Measurements from ENCODE around the gene CNFN. TPM values are rescaled to one million over a fixed set of nuclear protein-coding genes. Genes with fewer than 3 reads are reported as not detected.

The CNFN gene
- total RNA-seq, 2 donors from 2014 or later = not detected

GRCh38 chr19:42349378-42350107 is 40.6 kb downstream of the CNFN start:
- ATAC-seq = no peak
- intact Hi-C loops (cut with DNase I) = no loop called here
- no peaks in the 10 kb centered on the region for H3K9me3 ChIP-seq
- H3K4me1 ChIP-seq = no peaks in the 10 kb centered on the region
- H3K4me3 ChIP-seq = no peak overlapping the region
- no peaks in the 10 kb centered on the region for H3K27me3 ChIP-seq
- 93 to 94% methylated on average over 8 to 14 of the region's 14 CpGs for WGBS, 2 donors
- no peak for DNase-seq
- H3K27ac ChIP-seq = no peak overlapping the region
- TF ChIP-seq CTCF (IDR thresholded peaks at IDR 0.05) = no peak
- no peak for TF ChIP-seq POLR2A (IDR thresholded peaks at IDR 0.05)
- H3K36me3 ChIP-seq (replicated peaks in 1 of 2; ENCODE audit: insufficient read depth in 1 of 2, low read depth in 2 of 2) = no peaks in the 10 kb centered on the region

- Histone ChIP-seq H3K4me1 (no peaks in the 10 kb centered on the region), H3K9me3 (no peaks in the 10 kb centered on the region), H3K27ac (no peak overlapping the region), H3K36me3 (replicated peaks in 1 of 2; ENCODE audit: insufficient read depth in 1 of 2, low read depth in 2 of 2) (no peaks in the 10 kb centered on the region), H3K4me3 (no peak overlapping the region), H3K27me3 (no peaks in the 10 kb centered on the region)
- no peak for ATAC-seq
- no peak for TF ChIP-seq CTCF (IDR thresholded peaks at IDR 0.05)
- no peak for TF ChIP-seq POLR2A (IDR thresholded peaks at IDR 0.05)
- DNase-seq = no peak
- WGBS, 2 donors = 96 to 97% methylated on average over 11 to 14 of the region's 14 CpGs
- intact Hi-C loops (cut with DNase I) = no loop called here
These were observed 41.9 kb downstream of the CNFN start for GRCh38 chr19:42348211-42348610.

GRCh38 chr19:42345191-42345812 is 44.8 kb downstream of the CNFN start:
- Histone ChIP-seq H3K9me3 (no peaks in the 10 kb centered on the region), H3K27me3 (no peaks in the 10 kb centered on the region), H3K27ac (no peak overlapping the region), H3K4me1 (no peaks in the 10 kb centered on the region), H3K36me3 (replicated peaks in 1 of 2; ENCODE audit: insufficient read depth in 1 of 2, low read depth in 2 of 2) (no peaks in the 10 kb centered on the region), H3K4me3 (no peak overlapping the region)
- no peak for TF ChIP-seq CTCF (IDR thresholded peaks at IDR 0.05)
- TF ChIP-seq POLR2A (IDR thresholded peaks at IDR 0.05) = no peak
- intact Hi-C loops (cut with DNase I) = no loop called here
- 86 to 87% methylated on average over 6 of the region's 6 CpGs for WGBS, 2 donors
- ATAC-seq (no peak), DNase-seq (no peak)

- Histone ChIP-seq H3K4me3 (no peak overlapping the region), H3K36me3 (replicated peaks in 1 of 2; ENCODE audit: insufficient read depth in 1 of 2, low read depth in 2 of 2) (no peaks in the 10 kb centered on the region), H3K27me3 (no peaks in the 10 kb centered on the region), H3K4me1 (no peaks in the 10 kb centered on the region), H3K9me3 (no peaks in the 10 kb centered on the region), H3K27ac (no peak overlapping the region)
- TF ChIP-seq CTCF (IDR thresholded peaks at IDR 0.05) (no peak), POLR2A (IDR thresholded peaks at IDR 0.05) (no peak)
- intact Hi-C loops (cut with DNase I) = no loop called here
- ATAC-seq (no peak), DNase-seq (no peak)
- WGBS, 2 donors = 94 to 95% methylated on average over 11 to 18 of the region's 18 CpGs
These were observed 45.7 kb downstream of the CNFN start for GRCh38 chr19:42344336-42344893.
